Fibroblast of lung (primary cell): ENCODE data around the gene CHKA. TPM values are rescaled to one million over a fixed set of nuclear protein-coding genes. Genes with fewer than 3 reads are reported as not detected.

ENCODE experiments used
- DNase-seq, 2 donors: peaks; one replicate each; pipeline versions ENCODE4 v3.0.0 to v3.0.0-alpha.2; 2010; ENCODE audit warnings: low read depth in 2 of 2
- H2AFZ ChIP-seq: 2 replicates; pipeline ENCODE4 v1.5.1; 2012; ENCODE audit warnings: low read length, control low read depth, inconsistent platforms
- H3K27ac ChIP-seq: 2 replicates; pipeline ENCODE4 v1.5.1; 2011; ENCODE audit warnings: low read length, control low read depth; ENCODE audit not compliant: insufficient read depth
- H3K27me3 ChIP-seq: 2 replicates; pipeline ENCODE4 v1.5.1; 2011; ENCODE audit warnings: mild to moderate bottlenecking, low read length; ENCODE audit not compliant: control insufficient read depth, insufficient read depth
- H3K36me3 ChIP-seq: 2 replicates; pipeline ENCODE4 v1.5.1; 2011; ENCODE audit warnings: low read length; ENCODE audit not compliant: control insufficient read depth, insufficient read depth
- H3K4me1 ChIP-seq: 2 replicates; pipeline ENCODE4 v1.5.1; 2011; ENCODE audit warnings: low read length; ENCODE audit not compliant: control insufficient read depth, insufficient read depth; ENCODE audit errors: extremely low read depth
- H3K4me2 ChIP-seq: 2 replicates; pipeline ENCODE4 v1.5.1; 2011; ENCODE audit warnings: low read length, control low read depth; ENCODE audit not compliant: insufficient read depth; ENCODE audit errors: extremely low read depth
- H3K4me3 ChIP-seq, 4 experiments: fragments of 200-600 bp in 1 of 4; sonication (generic) in 1 of 4; replicated peaks in 1 of 4; 2 replicates each; pipeline ENCODE4 v1.5.1; 2011 to 2016; ENCODE audit warnings: low read length in 4 of 4, low read depth in 3 of 4, mild to moderate bottlenecking in 3 of 4, control low read depth in 2 of 4, inconsistent platforms in 1 of 4, mixed read lengths in 1 of 4; ENCODE audit not compliant: insufficient read depth in 1 of 4; ENCODE audit errors: control extremely low read depth in 1 of 4
- H3K79me2 ChIP-seq: 2 replicates; pipeline ENCODE4 v1.5.1; 2012; ENCODE audit warnings: mild to moderate bottlenecking, low read length, inconsistent platforms; ENCODE audit not compliant: control insufficient read depth, insufficient read depth
- H3K9ac ChIP-seq: 2 replicates; pipeline ENCODE4 v1.5.1; 2011; ENCODE audit warnings: mild to moderate bottlenecking, low read length, control low read depth; ENCODE audit not compliant: insufficient read depth
- H3K9me3 ChIP-seq: 2 replicates; pipeline ENCODE4 v1.5.1; 2012; ENCODE audit warnings: low read depth, low read length; ENCODE audit not compliant: control insufficient read depth, insufficient read depth
- H4K20me1 ChIP-seq: 2 replicates; pipeline ENCODE4 v1.5.1; 2011; ENCODE audit warnings: low read length; ENCODE audit not compliant: control insufficient read depth, insufficient read depth; ENCODE audit errors: extremely low read depth
- CTCF ChIP-seq, 2 donors: IDR thresholded peaks in 1 of 2; conservative IDR thresholded peaks in 1 of 2; 1 replicate in 1 of 2; 2 replicates in 1 of 2; pipeline ENCODE4 v1.5.1; 2011 to 2012; ENCODE audit warnings: low read length in 2 of 2, control low read depth in 1 of 2, inconsistent platforms in 1 of 2, low read depth in 1 of 2, mild to moderate bottlenecking in 1 of 2
- EZH2 ChIP-seq: IDR thresholded peaks from 2 replicates; pipeline ENCODE4 v1.5.1; 2012; ENCODE audit warnings: low read length, control low read depth, mild to moderate bottlenecking; ENCODE audit errors: missing control alignments
- polyA plus RNA-seq, 2 donors: library from polyadenylated mRNA; depleted of rRNA in 1 of 2; stranded (reverse) in 1 of 2; unstranded in 1 of 2; fragments of >200 nt; gene quantifications; 2 replicates each; pipeline ENCODE4 v1.2.1, GENCODE V29; 2011 to 2012; ENCODE audit warnings: missing spikeins in 1 of 2
- total RNA-seq: library from RNA; depleted of rRNA; stranded (reverse); fragments of >200 nt; gene quantifications from 2 replicates; pipeline ENCODE4 v1.2.1, GENCODE V29; 2014

Gene CHKA
- total and polyA plus RNA-seq, 2 donors (not counting 1 experiment from before 2014, with no cell fraction given): 7.2 to 8.4 TPM

DNA sequence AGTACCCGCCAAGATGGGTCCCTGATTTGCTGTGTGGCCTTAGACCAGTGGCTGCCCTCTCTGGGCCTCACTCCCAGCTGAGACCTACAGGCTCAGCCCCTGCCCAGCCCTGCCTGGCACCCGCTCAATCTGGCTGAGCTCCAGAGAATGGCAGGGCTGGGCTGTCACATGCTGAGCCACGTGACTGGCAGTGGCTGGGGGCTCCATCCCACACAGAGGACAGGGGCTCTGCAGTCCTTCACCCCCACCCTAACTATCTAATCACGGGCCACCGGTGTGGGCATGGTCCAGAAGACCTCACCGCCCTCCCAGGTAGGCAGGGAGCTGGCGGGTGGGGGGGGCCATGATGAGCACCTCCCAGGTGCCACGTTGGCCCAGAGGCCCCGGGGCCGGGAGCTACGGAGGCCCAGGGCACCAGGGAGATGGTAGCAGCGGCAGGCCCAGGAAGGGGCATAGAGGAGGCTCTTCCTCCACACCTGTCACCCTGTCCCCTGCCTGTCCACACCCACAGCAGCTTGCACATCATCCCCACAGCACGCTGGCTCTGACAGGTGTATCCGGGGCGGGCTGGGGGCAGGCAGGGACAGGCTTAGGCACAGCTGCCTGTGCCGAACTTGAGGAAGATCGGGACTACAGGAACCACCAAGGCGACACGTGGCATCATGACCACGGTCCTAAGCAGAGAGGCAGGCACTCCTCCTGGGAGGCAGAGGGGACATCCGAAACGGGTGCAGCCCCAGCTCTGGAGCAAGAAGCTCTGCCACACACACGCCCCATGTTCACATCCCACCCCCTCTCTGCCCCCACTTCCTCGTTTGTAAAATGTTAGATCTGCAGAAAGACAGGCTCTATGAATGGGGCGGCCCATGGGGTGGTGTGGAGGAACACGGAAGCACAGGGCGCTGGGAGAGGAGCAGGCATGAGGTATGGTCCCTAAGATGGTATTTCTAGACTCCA is 112.5 kb downstream of the CHKA start:
- no peak for DNase-seq
- Histone ChIP-seq H4K20me1 (no peaks in the 10 kb centered on the region), H3K4me3 (no peak overlapping the region), H3K36me3 (peaks cover 2% of the 10 kb centered on the region), H3K9me3 (no peaks in the 10 kb centered on the region), H3K4me1 (peaks cover 20% of the 10 kb centered on the region), H3K9ac (no peak overlapping the region), H2AFZ (no peak overlapping the region), H3K27ac (no peak overlapping the region), H3K79me2 (peaks cover 18% of the 10 kb centered on the region), H3K27me3 (no peaks in the 10 kb centered on the region), H3K4me2 (no peak overlapping the region)
- TF ChIP-seq CTCF (conservative IDR thresholded peaks at IDR 0.05 in 1 of 2, IDR thresholded peaks at IDR 0.05 in 1 of 2; ENCODE audit: low read depth in 1 of 2, low read length in 2 of 2) (no peak), EZH2 (no peak)

- Histone ChIP-seq H3K36me3 (no peaks in the 10 kb centered on the region), H3K27me3 (no peaks in the 10 kb centered on the region), H2AFZ (no peak overlapping the region), H3K27ac (no peak overlapping the region), H3K9ac (no peak overlapping the region), H3K79me2 (peaks cover 14% of the 10 kb centered on the region), H3K4me1 (peaks cover 13% of the 10 kb centered on the region), H4K20me1 (no peaks in the 10 kb centered on the region), H3K4me3 (no peak overlapping the region), H3K9me3 (no peaks in the 10 kb centered on the region), H3K4me2 (no peak overlapping the region)
- DNase-seq: no peak
- TF ChIP-seq EZH2 (no peak), CTCF (conservative IDR thresholded peaks at IDR 0.05 in 1 of 2, IDR thresholded peaks at IDR 0.05 in 1 of 2; ENCODE audit: low read depth in 1 of 2, low read length in 2 of 2) (no peak)
Observed at GRCh38 chr11:68007498-68008380, 113.4 kb downstream of the CHKA start.

GRCh38 chr11:68006606-68007166 is 114.5 kb downstream of the CHKA start:
- H3K36me3 ChIP-seq: no peaks in the 10 kb centered on the region
- no peak overlapping the region for H3K4me3 ChIP-seq
- H2AFZ ChIP-seq: no peak overlapping the region
- no peak for DNase-seq
- H3K27me3 ChIP-seq: no peaks in the 10 kb centered on the region
- no peak overlapping the region for H3K27ac ChIP-seq
- H3K79me2 ChIP-seq: peaks cover 4% of the 10 kb centered on the region
- H3K4me2 ChIP-seq: no peak overlapping the region
- TF ChIP-seq CTCF (conservative IDR thresholded peaks at IDR 0.05 in 1 of 2, IDR thresholded peaks at IDR 0.05 in 1 of 2; ENCODE audit: low read depth in 1 of 2, low read length in 2 of 2): no peak
- no peak for TF ChIP-seq EZH2
- no peaks in the 10 kb centered on the region for H3K9me3 ChIP-seq
- no peaks in the 10 kb centered on the region for H4K20me1 ChIP-seq
- H3K9ac ChIP-seq: no peak overlapping the region
- peaks cover 2% of the 10 kb centered on the region for H3K4me1 ChIP-seq
